ENCODE data around the gene RBBP5. TPM values are rescaled to one million over a fixed set of nuclear protein-coding genes. Genes with fewer than 3 reads are reported as not detected.

RBBP5 gene
- total and polyA plus RNA-seq, 2 experiments from 2014 or later: 14.1 to 26.5 TPM

DNA sequence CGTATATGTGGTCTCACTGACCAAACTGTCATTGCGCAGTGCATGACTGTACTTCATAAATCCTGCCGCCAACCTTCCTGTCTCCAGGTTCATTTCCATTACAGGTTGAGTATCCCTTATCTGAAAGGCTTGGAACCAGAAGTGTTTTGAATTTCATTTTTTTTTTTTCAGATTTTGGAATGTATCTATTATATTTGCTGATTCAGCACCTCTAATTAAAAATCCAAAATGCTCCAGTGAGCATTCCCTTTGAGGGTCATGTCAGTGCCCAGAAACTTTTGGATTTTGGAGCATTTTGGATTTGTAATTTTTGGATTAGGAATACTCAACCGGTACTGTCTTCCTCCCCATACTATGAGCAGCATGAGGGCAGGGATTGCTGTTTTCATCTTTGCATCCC, 30.7 kb upstream of the RBBP5 start:
- H2AFZ ChIP-seq: no peak overlapping the region
- no peak for TF ChIP-seq ZNF114 (CRISPR knock-in tag; IDR thresholded peaks at IDR 0.05)
- no peak for TF ChIP-seq POLR2AphosphoS5 (IDR thresholded peaks at IDR 0.05; ENCODE audit: low read depth)
- no peak for TF ChIP-seq EZH2 (IDR thresholded peaks at IDR 0.05; ENCODE audit: low read depth, unreplicated experiment)
- H3K27ac ChIP-seq (ENCODE audit: low read depth): no peak overlapping the region
- Mint-ChIP-seq H3K36me3 (ENCODE audit: low read depth) (peaks cover 55% of the 10 kb centered on the region), H3K4me3 (no peak overlapping the region), H3K4me1 (peaks cover 2% of the 10 kb centered on the region; the same call in 2 of the 3 replicates), H3K27ac (no peak overlapping the region), H3K9me3 (peaks cover 30% of the 10 kb centered on the region), H3K27me3 (ENCODE audit: insufficient read depth, low read depth, poor library complexity) (peaks cover 5% of the 10 kb centered on the region)
- no peak overlapping the region for H3K4me2 ChIP-seq
- H3K4me3 ChIP-seq: no peak overlapping the region
- no peaks in the 10 kb centered on the region for H3K79me2 ChIP-seq (replicated peaks; ENCODE audit: insufficient read depth)
- H4K20me1 ChIP-seq (replicated peaks; ENCODE audit: insufficient read depth): no peaks in the 10 kb centered on the region
- H3K27me3 ChIP-seq (ENCODE audit: insufficient read depth): no peaks in the 10 kb centered on the region
- H3K9me2 ChIP-seq (ENCODE audit: insufficient read depth): no peaks in the 10 kb centered on the region
- H3K4me1 ChIP-seq (ENCODE audit: insufficient read depth): no peaks in the 10 kb centered on the region
- no peak for ATAC-seq
- H3F3A ChIP-seq (replicated peaks; ENCODE audit: low read depth): no peaks in the 10 kb centered on the region
- DNase-seq (ENCODE audit: low spot score): no peak
- H3K36me3 ChIP-seq (ENCODE audit: insufficient read depth): peaks cover 32% of the 10 kb centered on the region

DNA sequence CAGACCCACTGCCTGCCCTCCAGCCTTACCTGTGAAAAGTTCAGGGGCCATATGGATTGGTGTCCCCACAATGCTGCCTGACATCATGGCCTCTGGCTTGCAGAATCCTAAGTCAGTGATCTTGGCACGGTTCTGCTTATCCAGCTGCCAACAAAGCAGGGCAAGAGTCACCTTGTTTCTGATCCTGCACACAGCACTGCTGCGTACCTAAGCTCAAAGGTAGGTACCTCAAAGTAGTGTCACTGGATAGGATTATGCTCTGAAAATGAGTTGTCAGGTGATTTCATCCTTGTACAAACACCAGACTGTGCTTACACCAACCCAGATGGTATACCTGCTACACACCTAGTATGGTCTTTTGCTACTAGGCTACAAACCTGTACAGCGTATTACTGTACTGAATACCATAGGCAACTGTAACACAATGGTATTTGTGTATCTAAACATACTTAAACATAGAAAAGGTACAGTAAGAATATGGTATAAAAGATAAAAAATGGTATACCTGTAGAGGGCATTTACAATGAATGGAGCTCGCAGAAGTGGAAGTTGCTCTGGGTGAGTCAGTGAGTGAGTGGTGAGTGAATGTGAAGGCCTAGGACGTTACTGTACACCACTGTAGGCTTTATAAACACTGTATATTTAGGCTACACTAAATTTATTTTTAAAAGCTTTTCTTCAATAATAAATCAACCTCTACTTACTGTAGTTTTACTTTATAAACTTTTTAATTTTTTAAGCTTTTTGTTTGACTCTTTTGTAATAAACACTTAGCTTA, 29.1 kb upstream of the RBBP5 start:
- peaks cover 3% of the 10 kb centered on the region; the same call in 2 of the 3 replicates for H3K4me1 Mint-ChIP-seq
- peaks cover 45% of the 10 kb centered on the region for H3K36me3 Mint-ChIP-seq (ENCODE audit: low read depth)
- Histone ChIP-seq H3K4me1 (ENCODE audit: insufficient read depth) (no peaks in the 10 kb centered on the region), H3K4me3 (no peak overlapping the region), H4K20me1 (replicated peaks; ENCODE audit: insufficient read depth) (no peaks in the 10 kb centered on the region), H3K36me3 (ENCODE audit: insufficient read depth) (peaks cover 15% of the 10 kb centered on the region), H3K4me2 (no peak overlapping the region), H3K79me2 (replicated peaks; ENCODE audit: insufficient read depth) (no peaks in the 10 kb centered on the region), H3K27ac (ENCODE audit: low read depth) (no peak overlapping the region), H3K9me2 (ENCODE audit: insufficient read depth) (no peaks in the 10 kb centered on the region), H3F3A (replicated peaks; ENCODE audit: low read depth) (no peaks in the 10 kb centered on the region), H2AFZ (no peak overlapping the region), H3K27me3 (ENCODE audit: insufficient read depth) (no peaks in the 10 kb centered on the region)
- H3K4me3 Mint-ChIP-seq: no peak overlapping the region
- DNase-seq (ENCODE audit: low spot score): no peak
- H3K27ac Mint-ChIP-seq: no peak overlapping the region
- no peak for ATAC-seq
- peaks cover 14% of the 10 kb centered on the region for H3K9me3 Mint-ChIP-seq
- H3K27me3 Mint-ChIP-seq (ENCODE audit: insufficient read depth, low read depth, poor library complexity): peaks cover 2% of the 10 kb centered on the region
- TF ChIP-seq STAT1 (IDR thresholded peaks at IDR 0.05; ENCODE audit: unreplicated experiment) (no peak), ZNF462 (CRISPR knock-in tag; IDR thresholded peaks at IDR 0.05) (no peak), REST (IDR thresholded peaks at IDR 0.05; ENCODE audit: unreplicated experiment) (no peak), CREB1 (CRISPR knock-in tag; IDR thresholded peaks at IDR 0.05; ENCODE audit: low read depth) (no peak), EZH2 (IDR thresholded peaks at IDR 0.05; ENCODE audit: low read depth, unreplicated experiment) (no peak), NANOG (IDR thresholded peaks at IDR 0.05; ENCODE audit: borderline replicate concordance) (no peak), EZH2phosphoT487 (IDR thresholded peaks at IDR 0.05; ENCODE audit: unreplicated experiment) (no peak), ZNF331 (CRISPR knock-in tag; IDR thresholded peaks at IDR 0.05; ENCODE audit: low read depth) (no peak)
- TF ChIP-seq, protein P1, sequence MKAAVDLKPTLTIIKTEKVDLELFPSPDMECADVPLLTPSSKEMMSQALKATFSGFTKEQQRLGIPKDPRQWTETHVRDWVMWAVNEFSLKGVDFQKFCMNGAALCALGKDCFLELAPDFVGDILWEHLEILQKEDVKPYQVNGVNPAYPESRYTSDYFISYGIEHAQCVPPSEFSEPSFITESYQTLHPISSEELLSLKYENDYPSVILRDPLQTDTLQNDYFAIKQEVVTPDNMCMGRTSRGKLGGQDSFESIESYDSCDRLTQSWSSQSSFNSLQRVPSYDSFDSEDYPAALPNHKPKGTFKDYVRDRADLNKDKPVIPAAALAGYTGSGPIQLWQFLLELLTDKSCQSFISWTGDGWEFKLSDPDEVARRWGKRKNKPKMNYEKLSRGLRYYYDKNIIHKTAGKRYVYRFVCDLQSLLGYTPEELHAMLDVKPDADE (IDR thresholded peaks at IDR 0.05): no peak
